ENCODE measurements around the gene PRG3.

Gene PRG3

GRCh38 chr11:57330029-57330428, 50.9 kb downstream of the PRG3 start:
- no peak for DNase-seq (ENCODE audit: low spot score)
- Histone ChIP-seq H4K8ac (ENCODE audit: low read depth, low read length) (no peak overlapping the region), H3K14ac (ENCODE audit: low read length) (no peak overlapping the region), H3K36me3 (replicated peaks in 1 of 2; ENCODE audit: control insufficient read depth in 2 of 2, insufficient read depth in 2 of 2, low read length in 2 of 2) (peaks cover 79 to 92% of the 10 kb centered on the region in 2 donors), H3K9ac (ENCODE audit: low read depth, low read length, poor library complexity) (no peak overlapping the region), H3K27ac (replicated peaks; ENCODE audit: low read length) (no peak overlapping the region), H3K27me3 (ENCODE audit: control insufficient read depth in 3 of 3, insufficient read depth in 3 of 3, low read depth in 1 of 3, low read length in 3 of 3) (no peaks in the 10 kb centered on the region), H3K4me1 (ENCODE audit: control insufficient read depth in 2 of 2, insufficient read depth in 1 of 2, low read depth in 1 of 2, low read length in 2 of 2) (peaks cover 11 to 20% of the 10 kb centered on the region in 2 donors), H2BK5ac (ENCODE audit: low read length) (no peak overlapping the region), H4K91ac (ENCODE audit: low read depth, low read length, poor library complexity) (no peak overlapping the region), H2AK5ac (ENCODE audit: low read depth, low read length) (no peak overlapping the region), H2BK12ac (ENCODE audit: low read length) (no peak overlapping the region), H2BK15ac (ENCODE audit: low read length) (no peak overlapping the region), H3K18ac (ENCODE audit: low read length) (no peak overlapping the region), H3K4me2 (ENCODE audit: insufficient read depth, low read length, poor library complexity, severe bottlenecking) (no peak overlapping the region), H3K23ac (ENCODE audit: low read depth, low read length, poor library complexity) (no peak overlapping the region), H3K4me3 (ENCODE audit: low read length in 2 of 2) (no peak overlapping the region), H2AFZ (ENCODE audit: low read length) (no peak overlapping the region), H3K4ac (ENCODE audit: low read length) (no peak overlapping the region), H2BK120ac (ENCODE audit: low read depth, low read length) (no peak overlapping the region), H3K9me3 (replicated peaks in 1 of 2; ENCODE audit: control insufficient read depth in 2 of 2, insufficient read depth in 1 of 2, low read depth in 1 of 2, low read length in 2 of 2) (peaks cover 0 to 1% of the 10 kb centered on the region in 2 donors), H3K79me1 (ENCODE audit: low read depth, low read length) (peaks cover 13% of the 10 kb centered on the region)
- WGBS, 2 donors (ENCODE audit: extremely low coverage in 2 of 2, insufficient read length in 2 of 2, insufficient replicate concordance in 1 of 2), result no CpG with 5 or more reads among the region's 9 CpGs

DNA sequence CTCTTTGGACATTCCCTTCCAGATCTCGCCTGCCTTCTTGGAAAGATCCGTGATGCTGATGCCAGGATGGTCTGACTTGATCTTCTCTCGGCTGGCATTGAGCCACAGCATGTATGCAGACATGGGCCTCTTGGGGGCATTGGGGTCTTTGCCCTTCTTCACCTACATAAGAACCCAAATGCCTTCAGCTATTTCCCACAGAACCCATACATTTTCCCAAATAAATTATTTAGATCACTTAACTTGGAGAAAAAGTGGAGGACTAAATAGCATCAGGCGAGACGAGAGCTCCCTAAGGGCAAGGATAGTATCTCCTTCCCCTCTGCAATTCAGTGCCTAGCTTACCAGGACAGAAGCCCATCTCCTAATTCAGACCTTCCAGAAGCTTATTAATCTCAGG, 53.2 kb downstream of the PRG3 start:
- Histone ChIP-seq H2AK5ac (ENCODE audit: low read depth, low read length) (no peak overlapping the region), H3K4me3 (ENCODE audit: low read length in 2 of 2) (no peak overlapping the region), H3K36me3 (replicated peaks in 1 of 2; ENCODE audit: control insufficient read depth in 2 of 2, insufficient read depth in 2 of 2, low read length in 2 of 2) (peaks cover 63 to 72% of the 10 kb centered on the region in 2 donors), H2BK5ac (ENCODE audit: low read length) (no peak overlapping the region), H3K4me2 (ENCODE audit: insufficient read depth, low read length, poor library complexity, severe bottlenecking) (no peak overlapping the region), H2BK120ac (ENCODE audit: low read depth, low read length) (no peak overlapping the region), H3K4ac (ENCODE audit: low read length) (no peak overlapping the region), H3K27ac (replicated peaks; ENCODE audit: low read length) (no peak overlapping the region), H4K91ac (ENCODE audit: low read depth, low read length, poor library complexity) (no peak overlapping the region), H3K18ac (ENCODE audit: low read length) (no peak overlapping the region), H3K9ac (ENCODE audit: low read depth, low read length, poor library complexity) (no peak overlapping the region), H2AFZ (ENCODE audit: low read length) (no peak overlapping the region), H3K23ac (ENCODE audit: low read depth, low read length, poor library complexity) (no peak overlapping the region), H4K8ac (ENCODE audit: low read depth, low read length) (no peak overlapping the region), H3K4me1 (ENCODE audit: control insufficient read depth in 2 of 2, insufficient read depth in 1 of 2, low read depth in 1 of 2, low read length in 2 of 2) (peaks cover 13 to 20% of the 10 kb centered on the region in 2 donors), H3K14ac (ENCODE audit: low read length) (no peak overlapping the region), H3K9me3 (replicated peaks in 1 of 2; ENCODE audit: control insufficient read depth in 2 of 2, insufficient read depth in 1 of 2, low read depth in 1 of 2, low read length in 2 of 2) (peaks cover 0 to 1% of the 10 kb centered on the region in 2 donors), H2BK12ac (ENCODE audit: low read length) (no peak overlapping the region), H2BK15ac (ENCODE audit: low read length) (no peak overlapping the region), H3K27me3 (ENCODE audit: control insufficient read depth in 3 of 3, insufficient read depth in 3 of 3, low read depth in 1 of 3, low read length in 3 of 3) (no peaks in the 10 kb centered on the region), H3K79me1 (ENCODE audit: low read depth, low read length) (peaks cover 10% of the 10 kb centered on the region)
- WGBS, 2 donors (ENCODE audit: extremely low coverage in 2 of 2, insufficient read length in 2 of 2, insufficient replicate concordance in 1 of 2), result no CpG with 5 or more reads among the region's 5 CpGs
- no peak for DNase-seq (ENCODE audit: low spot score)
